Activated CD4-positive, alpha-beta T cell treated with anti-CD3 and anti-CD28 coated beads, Interleukin-10, Interleukin-2, amounts not matched to agents 100 ng/mL and 50 ng/mL, durations not matched to agents 16 hours and 8 hours (primary cell): ENCODE measurements around the gene PARG.
"Not testable (repeated sequence)": the region's sequence is repeated elsewhere in the genome, so short reads cannot be mapped to it uniquely, and the experiment has no call there.

Experiments
- DNase-seq: peaks from one replicate; pipeline ENCODE4 v3.0.0-alpha.2; 2020

Gene PARG

GRCh38 chr10:49819234-49819958 is 122.4 kb downstream of the PARG start:
- no peak for DNase-seq

DNA sequence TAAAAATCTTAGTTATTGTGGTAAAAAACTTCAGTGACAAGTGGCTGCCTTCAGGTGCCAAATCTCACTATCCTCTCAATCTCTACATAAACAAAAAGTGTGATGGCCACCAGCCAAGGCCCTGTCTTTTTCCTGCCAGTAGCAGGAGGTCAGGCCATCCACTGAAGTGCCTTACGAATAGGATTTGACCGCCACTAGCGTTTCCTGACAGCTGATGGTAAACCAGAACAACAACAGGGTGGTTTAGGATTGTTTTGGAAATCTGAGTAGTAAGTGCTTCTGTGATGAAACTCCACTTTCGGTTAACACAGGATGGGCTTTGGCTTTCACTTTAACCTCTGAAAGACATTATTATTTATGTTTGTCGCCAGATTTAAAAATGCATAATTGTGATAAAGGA is 124.0 kb downstream of the PARG start:
- DNase-seq: no peak

DNA sequence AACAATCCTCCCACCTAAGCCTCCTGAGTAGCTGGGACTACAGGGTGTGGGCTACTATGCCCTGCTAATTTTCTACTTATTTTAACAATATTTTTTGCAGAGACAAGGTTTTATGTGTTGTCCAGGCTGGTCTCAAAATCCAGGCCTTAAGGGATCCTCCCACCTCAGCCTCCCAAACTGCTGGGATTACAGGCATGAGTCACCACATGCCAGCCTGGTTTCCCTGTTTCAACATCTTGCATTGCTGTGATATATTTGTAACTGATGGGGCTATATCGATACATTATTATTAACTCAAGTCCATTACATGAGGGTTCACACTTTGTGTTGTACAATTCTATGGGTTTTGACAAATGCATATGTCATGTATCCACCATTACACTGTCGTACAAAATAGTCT is 137.8 kb downstream of the PARG start:
- DNase-seq: no peak

DNA sequence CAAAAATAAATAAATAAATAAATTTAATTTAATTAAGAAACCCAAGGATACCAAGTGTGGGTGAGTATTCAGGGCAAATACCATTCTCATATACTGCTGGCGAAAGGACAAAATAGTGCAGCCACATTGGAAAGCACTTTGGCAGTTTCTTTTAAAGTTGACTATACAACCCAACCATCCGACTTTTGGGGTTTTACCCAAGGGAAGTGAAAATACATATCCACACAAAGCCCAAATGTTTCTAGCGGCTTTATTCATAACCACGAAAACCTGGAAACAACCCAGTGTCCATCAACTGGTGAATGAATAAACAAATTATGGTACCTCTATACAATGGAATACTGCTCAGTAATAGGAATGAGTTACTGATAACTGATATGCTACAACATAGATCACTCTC is 143.6 kb downstream of the PARG start:
- no peak for DNase-seq

- DNase-seq: no peak
Observed at GRCh38 chr10:49791100-49791499, 150.7 kb downstream of the PARG start.

DNA sequence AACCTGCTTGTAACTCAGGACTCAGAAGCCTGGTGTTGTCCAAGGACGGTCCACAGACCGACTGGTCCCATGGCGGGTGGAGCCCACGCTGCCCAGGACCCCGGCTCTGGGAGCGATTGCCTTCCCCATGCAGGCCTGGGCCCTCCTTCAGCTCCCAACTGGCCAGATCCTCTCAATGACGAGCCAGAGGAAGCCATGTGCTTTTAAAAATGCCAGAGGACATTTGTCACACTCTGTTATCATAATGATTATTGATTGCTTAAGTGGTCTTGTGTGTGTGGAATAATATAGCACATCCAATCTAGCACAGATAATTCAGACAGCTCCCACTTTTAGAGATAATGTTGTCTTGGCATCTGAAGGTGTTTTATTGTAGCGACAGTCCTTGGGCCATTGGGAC is 157.1 kb downstream of the PARG start:
- no peak for DNase-seq

DNA sequence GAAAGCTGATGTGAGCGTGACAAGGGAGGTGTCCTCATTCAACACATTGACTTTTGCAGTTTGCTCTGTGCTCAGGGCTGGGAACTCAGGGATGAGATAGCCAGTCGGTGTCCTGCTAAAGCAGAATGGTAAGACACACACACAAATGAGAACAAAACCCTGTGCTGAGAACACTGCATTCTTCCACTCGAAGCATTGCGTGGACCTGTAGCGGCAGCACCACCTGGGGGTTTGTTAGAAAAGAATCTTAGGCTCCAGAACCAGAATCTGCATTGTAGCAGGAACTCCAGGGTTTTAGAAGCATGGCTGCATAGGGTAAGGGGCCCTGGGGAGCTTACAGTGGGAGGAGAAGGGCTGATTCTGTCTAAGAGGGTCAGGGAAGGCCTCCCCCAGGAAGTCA is 158.2 kb downstream of the PARG start:
- DNase-seq: no peak

DNA sequence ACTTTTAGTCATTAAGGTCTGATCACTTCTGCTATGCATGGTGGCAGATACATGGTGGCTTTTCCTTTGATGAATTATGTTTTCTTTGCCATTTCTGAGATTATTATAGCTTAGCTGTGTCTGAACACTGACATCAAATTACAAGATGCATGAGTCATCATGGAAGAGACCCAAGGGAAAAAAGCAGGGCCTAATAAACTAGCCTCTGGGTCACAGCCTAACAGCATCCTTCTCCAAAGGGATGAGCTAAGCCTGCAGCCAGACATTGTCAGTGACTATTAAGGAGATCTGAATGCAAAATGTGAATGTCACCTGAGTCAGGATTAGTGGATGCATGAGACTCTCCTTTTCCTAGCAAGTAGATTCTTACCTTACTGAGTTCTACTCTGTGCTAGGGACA is 160.6 kb downstream of the PARG start:
- DNase-seq: no peak

DNA sequence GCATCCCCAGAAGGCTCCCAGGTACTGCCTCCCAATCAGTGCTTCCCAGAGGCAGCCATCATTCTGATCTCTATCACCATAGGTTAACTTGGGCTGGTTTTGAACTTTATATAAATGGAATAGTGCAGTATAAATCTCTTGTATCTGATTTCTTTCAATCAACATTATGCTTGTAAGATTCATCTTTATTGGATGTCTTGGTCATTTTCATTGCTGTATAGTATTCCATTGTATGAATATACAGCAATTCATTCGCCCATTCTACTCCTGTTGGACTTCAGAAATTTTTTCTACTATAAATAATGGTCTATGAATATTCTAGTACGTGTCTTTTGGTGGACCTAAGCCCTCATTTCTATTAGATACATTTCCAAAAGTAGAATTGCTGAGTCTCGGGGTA is 163.6 kb downstream of the PARG start:
- DNase-seq: no peak

DNA sequence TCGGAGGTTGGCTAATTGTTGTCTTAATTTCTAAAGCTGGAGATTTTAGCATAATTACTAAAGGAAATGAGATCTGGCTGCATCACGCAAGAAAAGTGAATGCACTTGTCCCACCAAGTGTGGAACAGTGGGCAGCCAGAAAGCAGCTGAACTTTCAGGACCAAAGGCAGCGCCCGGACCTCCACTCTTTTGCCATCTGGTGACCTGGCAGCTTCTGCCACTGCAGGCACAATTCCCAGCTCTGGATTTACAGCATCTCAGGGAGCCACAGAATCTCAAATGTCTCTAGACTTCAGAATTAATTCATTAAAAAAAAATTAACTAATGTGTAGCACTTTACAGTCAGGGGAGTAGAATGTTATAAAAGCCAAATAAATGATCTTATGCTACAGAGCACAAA is 165.0 kb downstream of the PARG start:
- DNase-seq: no peak

- DNase-seq: no peak
Observed at GRCh38 chr10:49775014-49775413, 166.8 kb downstream of the PARG start.

GRCh38 chr10:49772944-49773343 is 168.9 kb downstream of the PARG start:
- not testable (repeated sequence) for DNase-seq

GRCh38 chr10:49771046-49771445 is 170.8 kb downstream of the PARG start:
- DNase-seq: not testable (repeated sequence)

GRCh38 chr10:49769692-49770091 is 172.1 kb downstream of the PARG start:
- no peak for DNase-seq

- DNase-seq: no peak
Observed at GRCh38 chr10:49768731-49769130, 173.1 kb downstream of the PARG start.

DNA sequence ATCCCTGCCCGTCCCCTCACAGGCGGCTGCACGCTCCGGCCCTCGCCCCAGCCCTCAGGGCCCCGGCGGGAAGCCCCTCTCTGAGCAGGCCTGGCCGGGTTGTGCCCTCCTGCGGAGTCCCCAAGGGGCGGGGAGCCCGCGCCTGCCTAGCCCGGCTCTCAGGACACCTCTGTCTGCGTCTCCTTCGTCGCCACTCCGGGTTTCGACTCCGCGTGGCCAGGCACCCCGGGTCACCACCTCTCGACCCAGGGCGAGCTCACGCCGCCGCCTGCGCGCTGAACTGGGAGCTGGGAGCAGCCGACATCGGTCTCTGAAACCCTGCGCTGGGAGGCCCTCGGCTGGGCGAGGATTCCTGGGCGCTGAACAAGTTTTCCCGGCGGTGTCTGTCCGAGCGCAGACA is 173.5 kb downstream of the PARG start:
- DNase-seq: no peak
